HG03457 (cell line): ENCODE measurements around the gene MIAT.
"Not testable (repeated sequence)": the region's sequence is repeated elsewhere in the genome, so short reads cannot be mapped to it uniquely, and the experiment has no call there.

Experiments used
- ATAC-seq: cut with Tn5 transposase; IDR thresholded peaks from one replicate; pipeline ENCODE4 v1.9.1; 2021; ENCODE audit warnings: moderate number of reproducible peaks; ENCODE audit not compliant: unreplicated experiment

MIAT gene

GRCh38 chr22:26691377-26691716, 34.0 kb downstream of the MIAT start:
- ATAC-seq, result no peak

- no peak for ATAC-seq
Observed at GRCh38 chr22:26692215-26692614, 34.8 kb downstream of the MIAT start.

- no peak for ATAC-seq
Observed at GRCh38 chr22:26697151-26697550, 39.8 kb downstream of the MIAT start.

- ATAC-seq, result no peak
Observed at GRCh38 chr22:26700462-26700861, 43.1 kb downstream of the MIAT start.

- ATAC-seq, result no peak
Observed at GRCh38 chr22:26700886-26701285, 43.5 kb downstream of the MIAT start.

GRCh38 chr22:26701323-26701722, 43.9 kb downstream of the MIAT start:
- no peak for ATAC-seq

GRCh38 chr22:26702906-26703830, 45.8 kb downstream of the MIAT start:
- no peak for ATAC-seq

GRCh38 chr22:26705379-26705778, 48.0 kb downstream of the MIAT start:
- not testable (repeated sequence) for ATAC-seq

GRCh38 chr22:26707090-26707489, 49.7 kb downstream of the MIAT start:
- no peak for ATAC-seq

GRCh38 chr22:26707581-26707980, 50.2 kb downstream of the MIAT start:
- no peak for ATAC-seq

- no peak for ATAC-seq
Observed at GRCh38 chr22:26708256-26709009, 51.0 kb downstream of the MIAT start.

GRCh38 chr22:26709617-26710390, 52.4 kb downstream of the MIAT start:
- ATAC-seq, result no peak

GRCh38 chr22:26711205-26711963, 54.0 kb downstream of the MIAT start:
- ATAC-seq, result no peak

GRCh38 chr22:26712158-26712557, 54.8 kb downstream of the MIAT start:
- ATAC-seq, result no peak

GRCh38 chr22:26713823-26714449, 56.5 kb downstream of the MIAT start:
- no peak for ATAC-seq

GRCh38 chr22:26714971-26715370, 57.6 kb downstream of the MIAT start:
- ATAC-seq, result no peak

- no peak for ATAC-seq
Observed at GRCh38 chr22:26715392-26715936, 58.1 kb downstream of the MIAT start.

- no peak for ATAC-seq
Observed at GRCh38 chr22:26718488-26718887, 61.1 kb downstream of the MIAT start.

- no peak for ATAC-seq
Observed at GRCh38 chr22:26718905-26719304, 61.5 kb downstream of the MIAT start.

- no peak for ATAC-seq
Observed at GRCh38 chr22:26722159-26722558, 64.8 kb downstream of the MIAT start.
